Rectal smooth muscle tissue (tissue), 1 donor: ENCODE measurements around the gene XAB2.
A peak's percentile ranks its signal among the peaks of the same experiment; 100 is the strongest.

Source experiments
- H3K27ac ChIP-seq: one replicate; pipeline ENCODE4 v1.7.0; 2013; ENCODE audit warnings: low read depth, low read length, inconsistent platforms
- H3K27me3 ChIP-seq: one replicate; pipeline ENCODE4 v1.7.0; 2013; ENCODE audit warnings: low read length; ENCODE audit not compliant: control insufficient read depth, insufficient read depth
- H3K36me3 ChIP-seq: one replicate; pipeline ENCODE4 v1.7.0; 2013; ENCODE audit warnings: low read length; ENCODE audit not compliant: control insufficient read depth, insufficient read depth
- H3K4me1 ChIP-seq: one replicate; pipeline ENCODE4 v1.7.0; 2013; ENCODE audit warnings: low read length; ENCODE audit not compliant: control insufficient read depth, insufficient read depth
- H3K4me3 ChIP-seq: one replicate; pipeline ENCODE4 v1.7.0; 2013; ENCODE audit warnings: low read length
- H3K9ac ChIP-seq: one replicate; pipeline ENCODE4 v1.7.0; 2013; ENCODE audit warnings: low read length

Gene XAB2

GRCh38 chr19:7629347-7630054 is at the start of gene XAB2, which contains the start of gene PET100:
Gene XAB2, minus strand, starts transcription at chr19:7629545. Its CDS starts 18 bp downstream, at chr19:7629527.
Gene PET100, plus strand, starts transcription at chr19:7629793. Its CDS starts 41 bp downstream, at chr19:7629834.
- Histone ChIP-seq H3K27ac (peak within 1 kb of the TSS; percentile 79), H3K4me1 (peaks cover 10% of the 10 kb centered on the region), H3K27me3 (no peaks in the 10 kb centered on the region), H3K9ac (peak within 1 kb of the TSS; percentile 84), H3K36me3 (peaks cover 7% of the 10 kb centered on the region), H3K4me3 (peak within 1 kb of the TSS; percentile 95)

- no peak overlapping the region for H3K9ac ChIP-seq
- no peak overlapping the region for H3K27ac ChIP-seq
- peaks cover 2% of the 10 kb centered on the region for H3K4me1 ChIP-seq
- peaks cover 7% of the 10 kb centered on the region for H3K36me3 ChIP-seq
- no peak overlapping the region for H3K4me3 ChIP-seq
- H3K27me3 ChIP-seq = no peaks in the 10 kb centered on the region
Measured at GRCh38 chr19:7677669-7678311, 48.4 kb upstream of the XAB2 start.

- Histone ChIP-seq H3K4me3 (no peak within 1 kb of the TSS), H3K36me3 (peaks cover under 1% of the 10 kb centered on the region), H3K9ac (no peak within 1 kb of the TSS), H3K27me3 (no peaks in the 10 kb centered on the region), H3K27ac (no peak within 1 kb of the TSS), H3K4me1 (peaks cover 2% of the 10 kb centered on the region)
Measured at GRCh38 chr19:7676854-7677253, 47.5 kb upstream of the XAB2 start, which contains the start of gene MCEMP1. Gene MCEMP1, plus strand, starts transcription at chr19:7677090. Its CDS starts 31 bp downstream, at chr19:7677121.

GRCh38 chr19:7676376-7676775 is 47.0 kb upstream of the XAB2 start:
- Histone ChIP-seq H3K4me3 (no peak overlapping the region), H3K9ac (no peak overlapping the region), H3K36me3 (no peaks in the 10 kb centered on the region), H3K27ac (no peak overlapping the region), H3K4me1 (peaks cover 2% of the 10 kb centered on the region), H3K27me3 (no peaks in the 10 kb centered on the region)

- H3K36me3 ChIP-seq = no peaks in the 10 kb centered on the region
- no peak overlapping the region for H3K9ac ChIP-seq
- H3K27me3 ChIP-seq = peaks cover 4% of the 10 kb centered on the region
- no peak overlapping the region for H3K4me3 ChIP-seq
- H3K4me1 ChIP-seq = no peaks in the 10 kb centered on the region
- no peak overlapping the region for H3K27ac ChIP-seq
Measured at GRCh38 chr19:7674010-7675005, 45.0 kb upstream of the XAB2 start.

GRCh38 chr19:7672522-7672921 is 43.2 kb upstream of the XAB2 start:
- H3K4me1 ChIP-seq = no peaks in the 10 kb centered on the region
- no peaks in the 10 kb centered on the region for H3K36me3 ChIP-seq
- H3K9ac ChIP-seq = no peak overlapping the region
- H3K27me3 ChIP-seq = peaks cover 4% of the 10 kb centered on the region
- H3K27ac ChIP-seq = no peak overlapping the region
- H3K4me3 ChIP-seq = no peak overlapping the region

- H3K36me3 ChIP-seq = no peaks in the 10 kb centered on the region
- H3K27me3 ChIP-seq = peaks cover 4% of the 10 kb centered on the region
- no peak overlapping the region for H3K9ac ChIP-seq
- H3K4me3 ChIP-seq = no peak overlapping the region
- no peak overlapping the region for H3K27ac ChIP-seq
- no peaks in the 10 kb centered on the region for H3K4me1 ChIP-seq
Measured at GRCh38 chr19:7670790-7671189, 41.4 kb upstream of the XAB2 start.

GRCh38 chr19:7670150-7670783 is 40.9 kb upstream of the XAB2 start:
- Histone ChIP-seq H3K27me3 (peaks cover 4% of the 10 kb centered on the region), H3K4me3 (no peak overlapping the region), H3K4me1 (no peaks in the 10 kb centered on the region), H3K36me3 (no peaks in the 10 kb centered on the region), H3K27ac (no peak overlapping the region), H3K9ac (no peak overlapping the region)

GRCh38 chr19:7669641-7670040 is 40.3 kb upstream of the XAB2 start:
- H3K4me1 ChIP-seq = no peaks in the 10 kb centered on the region
- H3K27me3 ChIP-seq = peaks cover 4% of the 10 kb centered on the region
- no peak overlapping the region for H3K9ac ChIP-seq
- no peak overlapping the region for H3K4me3 ChIP-seq
- no peaks in the 10 kb centered on the region for H3K36me3 ChIP-seq
- no peak overlapping the region for H3K27ac ChIP-seq

GRCh38 chr19:7668842-7669241 is 39.5 kb upstream of the XAB2 start, which contains the start of gene RETN:
Gene RETN, plus strand, starts transcription at chr19:7669049. Its CDS starts 278 bp downstream, at chr19:7669327.
- H3K27me3 ChIP-seq = peaks cover 4% of the 10 kb centered on the region
- no peak within 1 kb of the TSS for H3K27ac ChIP-seq
- H3K4me1 ChIP-seq = no peaks in the 10 kb centered on the region
- H3K4me3 ChIP-seq = no peak within 1 kb of the TSS
- H3K9ac ChIP-seq = no peak within 1 kb of the TSS
- H3K36me3 ChIP-seq = no peaks in the 10 kb centered on the region

- Histone ChIP-seq H3K4me1 (no peaks in the 10 kb centered on the region), H3K9ac (no peak overlapping the region), H3K27ac (no peak overlapping the region), H3K36me3 (no peaks in the 10 kb centered on the region), H3K27me3 (no peaks in the 10 kb centered on the region), H3K4me3 (no peak overlapping the region)
Measured at GRCh38 chr19:7665076-7665475, 35.7 kb upstream of the XAB2 start.
